ENCODE measurements around the gene TMEM82.

The TMEM82 gene

GRCh38 chr1:15722411-15722810 lies 19.9 kb upstream of the TMEM82 start:
- DNase-seq: no peak

- no peak for DNase-seq
These were observed 19.3 kb upstream of the TMEM82 start for GRCh38 chr1:15722836-15723532.

- DNase-seq: no peak
These were observed 18.6 kb upstream of the TMEM82 start for GRCh38 chr1:15723631-15724246.

GRCh38 chr1:15724949-15725880 lies 17.1 kb upstream of the TMEM82 start:
- no peak for DNase-seq

GRCh38 chr1:15726508-15726907 lies 15.8 kb upstream of the TMEM82 start:
- DNase-seq: no peak

- DNase-seq: no peak
These were observed 15.3 kb upstream of the TMEM82 start for GRCh38 chr1:15727021-15727420.

- no peak for DNase-seq
These were observed 14.9 kb upstream of the TMEM82 start for GRCh38 chr1:15727424-15727823.

GRCh38 chr1:15727866-15728534 lies 14.3 kb upstream of the TMEM82 start:
- no peak for DNase-seq

- DNase-seq: no peak
These were observed 13.2 kb upstream of the TMEM82 start for GRCh38 chr1:15728937-15729657.

GRCh38 chr1:15730423-15730822 lies 11.9 kb upstream of the TMEM82 start:
- DNase-seq: no peak

GRCh38 chr1:15730936-15731335 lies 11.4 kb upstream of the TMEM82 start:
- no peak for DNase-seq

- no peak for DNase-seq
These were observed 10.3 kb upstream of the TMEM82 start for GRCh38 chr1:15731735-15732685.

- DNase-seq: no peak
These were observed 9.6 kb upstream of the TMEM82 start for GRCh38 chr1:15732686-15733081.

GRCh38 chr1:15733218-15733725 lies 9.0 kb upstream of the TMEM82 start:
- no peak for DNase-seq

GRCh38 chr1:15733726-15734226 lies 8.5 kb upstream of the TMEM82 start:
- no peak for DNase-seq

GRCh38 chr1:15734296-15734695 lies 8.0 kb upstream of the TMEM82 start:
- no peak for DNase-seq

GRCh38 chr1:15734901-15735300 lies 7.4 kb upstream of the TMEM82 start:
- no peak for DNase-seq

- no peak for DNase-seq
These were observed 6.8 kb upstream of the TMEM82 start for GRCh38 chr1:15735304-15736037.

GRCh38 chr1:15736038-15736891 lies 6.0 kb upstream of the TMEM82 start, which contains the start of gene SLC25A34:
Gene SLC25A34 (plus strand): TSS chr1:15736258. CDS start chr1:15736486, 228 bp downstream.
- no peak for DNase-seq
